Pancreas (tissue), 10 donors: Measurements from ENCODE around the gene ZIC1. TPM values are rescaled to one million over a fixed set of nuclear protein-coding genes. Genes with fewer than 3 reads are reported as not detected.

Source experiments
- ATAC-seq, 4 donors: fragments of 200-7000 bp; cut with Tn5 transposase; one replicate each; pipeline versions ENCODE4 v1.8.0 to v1.9.1; 2020; ENCODE audit warnings: mild to moderate bottlenecking in 4 of 4, moderate library complexity in 4 of 4
- DNase-seq, 6 donors: peaks; one replicate each; pipeline ENCODE4 v3.0.0-alpha.2; 2020
- FAIRE-seq: peaks from 2 replicates; lab custom pipeline; 2012; peaks lifted over from hg19 to GRCh38; lab: Jason Lieb, UNC
- H3K27ac ChIP-seq, 4 donors: fragments of 200-600 bp; sonication (generic); 1 replicate in 3 of 4; 2 replicates in 1 of 4; pipeline versions ENCODE4 v1.5.0 to v1.8.0; 2020
- H3K27me3 ChIP-seq, 4 donors: fragments of 200-600 bp; one replicate each; pipeline ENCODE4 v1.8.0; 2021
- H3K36me3 ChIP-seq, 3 donors: fragments of 200-600 bp; sonication (generic) in 1 of 3; one replicate each; pipeline versions ENCODE4 v1.5.0 to v1.8.0; 2020 to 2021
- H3K4me1 ChIP-seq, 3 donors: fragments of 200-600 bp; one replicate each; pipeline ENCODE4 v1.8.0; 2021
- H3K4me3 ChIP-seq, 4 donors: fragments of 200-600 bp; sonication (generic) in 2 of 4; one replicate each; pipeline versions ENCODE4 v1.5.0 to v1.8.0; 2020 to 2021
- H3K9me3 ChIP-seq, 4 donors: fragments of 200-600 bp; one replicate each; pipeline ENCODE4 v1.8.0; 2021
- WGBS, 2 donors: extraction: QIAGEN DNeasy Blood & Tissue Kit; methylation state at CpG; one replicate each; pipeline ENCODE4 v1.1.7; 2013; 5-methylcytosine and 5-hydroxymethylcytosine counted together
- intact Hi-C, 3 donors: fragments of 100-400 bp; cut with DNase I; formaldehyde crosslinking; loops; one replicate each; pipeline versions ENCODE4 v1.11.1 to v1.14.2; 2022
- polyA plus RNA-seq, 2 donors: library from polyadenylated mRNA; stranded (reverse); fragments of 200-250 nt; gene quantifications; one replicate each; pipeline ENCODE4 v1.2.3, GENCODE V29; 2013
- total RNA-seq, 6 donors: library from RNA; stranded (reverse); fragmentation: NEBNext Ultra II Directional in 4 of 6; extraction: Animal tissue kit (Norgen Biotek cat#: 25700) in 4 of 6; gene quantifications; one replicate each; pipeline versions ENCODE4 v1.2.1 to v1.2.4, GENCODE V29; 2021 to 2023
- TF ChIP-seq, protein P1 (sequence below), 4 donors: fragments of 200-600 bp; sonication (generic) in 3 of 4; IDR thresholded peaks; one replicate each; pipeline versions ENCODE4 v1.5.0 to v1.8.0; 2021; ENCODE audit warnings: antibody characterized with exemption in 4 of 4
- donor health status: healthy with polysubstance abuse.
- donor health status: DM: no; HTN: no; CAD: no; lungs with moderate emphysema.
- donor health status: DM: no; HTN: no; CAD: no.
- donor health status: control.
- donor health status: control.
- donor health status: Bipolar disorder and iron deficiency.
- donor health status: DM: yes; HTN: yes; CAD: no.
- donor health status: DM: no; HTN: no; CAD: no.
- donor health status: DM: no; HTN: no; CAD: no.
- donor health status: DM: yes; HTN: yes; CAD: no.

ZIC1 gene
- total and polyA plus RNA-seq, 8 donors, result not detected

DNA sequence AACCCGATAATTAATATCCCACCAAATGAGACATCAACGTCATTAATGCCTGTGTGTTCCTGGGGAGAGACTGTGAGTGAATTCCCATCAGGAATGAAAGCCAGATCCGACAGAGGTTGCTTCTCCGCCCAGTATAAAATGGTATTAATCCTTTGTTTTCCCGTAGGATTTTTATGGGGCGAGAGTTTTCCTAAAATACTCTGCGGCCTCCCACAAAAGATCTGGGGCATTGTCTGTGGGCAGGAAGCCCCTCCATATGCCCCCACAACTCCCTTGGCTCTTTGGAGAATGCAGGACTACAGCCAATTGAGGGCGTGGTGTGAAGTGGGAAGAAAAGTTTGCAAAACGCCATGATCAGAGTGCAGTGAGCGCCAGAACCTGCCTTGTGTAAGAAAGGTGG is 29.5 kb upstream of the ZIC1 start:
- TF ChIP-seq, protein P1, sequence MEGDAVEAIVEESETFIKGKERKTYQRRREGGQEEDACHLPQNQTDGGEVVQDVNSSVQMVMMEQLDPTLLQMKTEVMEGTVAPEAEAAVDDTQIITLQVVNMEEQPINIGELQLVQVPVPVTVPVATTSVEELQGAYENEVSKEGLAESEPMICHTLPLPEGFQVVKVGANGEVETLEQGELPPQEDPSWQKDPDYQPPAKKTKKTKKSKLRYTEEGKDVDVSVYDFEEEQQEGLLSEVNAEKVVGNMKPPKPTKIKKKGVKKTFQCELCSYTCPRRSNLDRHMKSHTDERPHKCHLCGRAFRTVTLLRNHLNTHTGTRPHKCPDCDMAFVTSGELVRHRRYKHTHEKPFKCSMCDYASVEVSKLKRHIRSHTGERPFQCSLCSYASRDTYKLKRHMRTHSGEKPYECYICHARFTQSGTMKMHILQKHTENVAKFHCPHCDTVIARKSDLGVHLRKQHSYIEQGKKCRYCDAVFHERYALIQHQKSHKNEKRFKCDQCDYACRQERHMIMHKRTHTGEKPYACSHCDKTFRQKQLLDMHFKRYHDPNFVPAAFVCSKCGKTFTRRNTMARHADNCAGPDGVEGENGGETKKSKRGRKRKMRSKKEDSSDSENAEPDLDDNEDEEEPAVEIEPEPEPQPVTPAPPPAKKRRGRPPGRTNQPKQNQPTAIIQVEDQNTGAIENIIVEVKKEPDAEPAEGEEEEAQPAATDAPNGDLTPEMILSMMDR (IDR thresholded peaks at IDR 0.05), result no peak
- intact Hi-C loops, result no loop called here
- H3K4me1 ChIP-seq, result no peaks in the 10 kb centered on the region
- FAIRE-seq (no peak), ATAC-seq (no peak), DNase-seq (no peak)
- peaks cover 3 to 81% (median 15%) of the 10 kb centered on the region in 4 donors for H3K27me3 ChIP-seq
- WGBS, 2 donors, result 6 to 10% methylated on average over 10 of the region's 10 CpGs
- H3K27ac ChIP-seq, result no peak overlapping the region
- H3K4me3 ChIP-seq, result no peak overlapping the region
- no peaks in the 10 kb centered on the region for H3K9me3 ChIP-seq
- no peaks in the 10 kb centered on the region for H3K36me3 ChIP-seq

DNA sequence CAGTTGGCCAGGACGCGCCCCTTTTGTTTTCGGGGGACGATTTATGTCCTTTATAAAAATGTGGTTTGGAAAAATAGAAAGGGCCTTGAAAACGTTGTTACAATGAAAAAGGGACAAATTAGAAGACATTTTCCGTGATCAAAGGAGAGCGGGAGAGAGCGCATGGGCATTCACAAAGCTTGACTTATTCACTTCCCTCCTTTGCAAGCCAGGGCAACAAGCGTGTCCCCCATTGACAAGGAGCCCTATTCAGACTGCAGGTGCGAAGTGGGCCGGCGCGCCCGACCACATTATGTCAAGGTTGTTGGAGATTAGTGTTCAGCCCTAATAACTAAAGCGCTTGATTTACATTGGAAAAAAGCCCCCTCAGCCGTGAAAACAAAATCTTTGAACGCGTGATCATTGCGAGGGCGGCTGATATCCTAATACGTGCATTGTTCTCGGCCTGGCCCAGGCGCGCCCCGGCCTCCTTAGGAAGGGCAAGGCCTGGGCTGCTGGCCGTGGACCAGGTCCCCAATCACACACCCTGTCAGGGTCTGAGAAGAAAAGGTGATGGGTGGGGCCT is 28.7 kb upstream of the ZIC1 start:
- intact Hi-C loops, result no loop called here
- no peak for DNase-seq
- no peak overlapping the region for H3K27ac ChIP-seq
- H3K27me3 ChIP-seq, result peaks cover 3 to 81% (median 18%) of the 10 kb centered on the region in 4 donors
- TF ChIP-seq, protein P1 (IDR thresholded peaks at IDR 0.05), result no peak
- no peak overlapping the region for H3K4me3 ChIP-seq
- H3K36me3 ChIP-seq, result no peaks in the 10 kb centered on the region
- H3K9me3 ChIP-seq, result no peaks in the 10 kb centered on the region
- no peak for ATAC-seq
- WGBS, 2 donors, result 11 to 13% methylated on average over 26 of the region's 26 CpGs
- H3K4me1 ChIP-seq, result no peaks in the 10 kb centered on the region
- FAIRE-seq, result no peak

DNA sequence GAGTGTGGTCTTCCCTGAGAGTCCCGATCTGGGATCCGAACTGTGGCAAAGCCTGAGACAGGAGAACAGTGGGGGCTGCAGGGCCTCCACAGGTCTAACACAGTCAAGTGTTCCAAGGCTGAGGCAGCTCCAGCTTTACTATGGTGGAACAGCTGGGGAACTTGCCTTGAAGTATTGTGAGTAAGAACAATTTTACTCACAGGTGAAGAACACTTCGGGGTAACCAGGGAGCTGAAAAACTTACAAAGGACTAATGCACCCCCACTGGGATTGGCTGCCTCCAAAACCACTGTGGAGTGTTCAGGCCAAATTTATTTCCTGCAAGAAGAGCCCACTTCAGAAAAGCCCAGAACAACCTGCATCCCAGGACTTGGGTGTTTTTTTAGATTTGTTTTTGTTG is 28.2 kb upstream of the ZIC1 start:
- Histone ChIP-seq H3K4me3 (no peak overlapping the region), H3K27ac (no peak overlapping the region), H3K36me3 (no peaks in the 10 kb centered on the region), H3K27me3 (peaks cover 3 to 80% (median 18%) of the 10 kb centered on the region in 4 donors), H3K4me1 (no peaks in the 10 kb centered on the region), H3K9me3 (no peaks in the 10 kb centered on the region)
- DNase-seq, result no peak
- intact Hi-C loops, result no loop called here
- no peak for FAIRE-seq
- WGBS, 2 donors, result 24 to 32% methylated on average over 3 of the region's 3 CpGs
- TF ChIP-seq, protein P1 (IDR thresholded peaks at IDR 0.05), result no peak
- no peak for ATAC-seq

DNA sequence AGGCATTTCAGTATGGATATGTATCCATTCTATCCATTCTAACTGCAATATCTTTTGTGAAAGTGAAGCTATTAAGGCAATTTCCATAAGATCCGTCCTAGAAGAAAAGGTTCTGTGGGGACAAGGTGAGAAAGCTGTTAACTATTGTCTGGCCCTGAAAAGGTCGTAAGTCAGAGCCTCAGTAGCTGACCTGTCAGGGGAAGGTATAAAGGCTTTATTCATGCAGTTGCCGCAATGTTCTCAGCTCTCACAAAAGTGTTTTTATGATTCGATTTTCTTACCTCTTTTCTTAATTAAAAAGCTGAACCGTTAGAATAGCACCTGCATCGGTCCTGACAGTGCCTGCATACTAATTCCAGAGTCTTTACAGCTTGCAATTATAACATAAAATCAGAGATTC is 27.6 kb upstream of the ZIC1 start:
- ATAC-seq, result no peak
- no peak overlapping the region for H3K27ac ChIP-seq
- H3K9me3 ChIP-seq, result no peaks in the 10 kb centered on the region
- H3K4me3 ChIP-seq, result no peak overlapping the region
- H3K4me1 ChIP-seq, result no peaks in the 10 kb centered on the region
- WGBS, 2 donors, result 15 to 16% methylated on average over 6 of the region's 6 CpGs
- no peaks in the 10 kb centered on the region for H3K36me3 ChIP-seq
- FAIRE-seq, result no peak
- no peak for DNase-seq
- peaks cover 3 to 84% (median 15%) of the 10 kb centered on the region in 4 donors for H3K27me3 ChIP-seq
- TF ChIP-seq, protein P1 (IDR thresholded peaks at IDR 0.05), result no peak
- intact Hi-C loops, result no loop called here

DNA sequence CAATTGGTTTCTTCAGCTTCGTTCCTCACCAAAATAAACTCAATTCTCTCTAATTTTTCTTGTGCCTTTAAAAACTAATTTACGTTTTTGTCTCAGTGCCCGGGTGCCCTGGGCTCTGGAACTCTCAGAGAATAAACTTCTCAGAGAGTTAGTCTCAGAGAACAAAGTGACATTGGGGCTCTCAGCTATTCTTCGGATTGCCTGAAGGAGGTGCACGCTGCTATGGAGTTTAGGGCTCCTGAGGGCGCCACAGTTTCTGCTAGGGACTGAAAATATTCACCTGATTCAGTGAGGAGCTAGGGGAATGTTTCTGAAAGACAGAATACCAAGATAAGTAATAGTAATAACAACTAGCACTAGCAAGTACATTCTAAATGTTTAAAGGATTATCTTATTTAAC is 25.5 kb upstream of the ZIC1 start:
- TF ChIP-seq, protein P1 (IDR thresholded peaks at IDR 0.05), result no peak
- intact Hi-C loops, result no loop called here
- no peak overlapping the region for H3K27ac ChIP-seq
- no peak overlapping the region for H3K4me3 ChIP-seq
- DNase-seq, result no peak
- H3K4me1 ChIP-seq, result no peaks in the 10 kb centered on the region
- H3K27me3 ChIP-seq, result peaks cover 3 to 77% (median 15%) of the 10 kb centered on the region in 4 donors
- FAIRE-seq, result no peak
- peak in 1 of 4 donors; percentile 46 for ATAC-seq
- H3K9me3 ChIP-seq, result no peaks in the 10 kb centered on the region
- H3K36me3 ChIP-seq, result no peaks in the 10 kb centered on the region
- WGBS, 2 donors, result 5% methylated on average over 6 of the region's 6 CpGs
